GM12878 (cell line): ENCODE measurements around the gene APOM. TPM values are rescaled to one million over a fixed set of nuclear protein-coding genes. Genes with fewer than 3 reads are reported as not detected.
A peak's percentile ranks its signal among the peaks of the same experiment; 100 is the strongest.

Experiments used
- ATAC-seq: fragments of 200-7000 bp; cut with Tn5 transposase; 3 replicates; pipeline ENCODE4 v1.9.1; 2020; ENCODE audit warnings: mild to moderate bottlenecking, moderate library complexity
- BruUV-seq: library from RNA; stranded (reverse); fragments of 400-500 nt; replicated peaks from 2 replicates; lab custom pipeline; 2021; lab: Mats Ljungman, UMichigan
- CTCF ChIA-PET: fragments of 300-600 bp; sonication (Branson Sonifier 250); formaldehyde crosslinking; extraction: SDS; loops from one replicate; lab custom pipeline; 2021; ENCODE audit warnings: inconsistent platforms; lab: Yijun Ruan, JAX
- POLR2A ChIA-PET: fragments of 350-600 bp; formaldehyde crosslinking; extraction: SDS; loops from one replicate; lab custom pipeline; 2021; ENCODE audit warnings: inconsistent platforms; lab: Charles Lee
- RAD21 ChIA-PET: fragments of 300-600 bp; sonication (Branson Sonifier 250); formaldehyde crosslinking; loops from one replicate; lab custom pipeline; 2023; ENCODE audit warnings: antibody characterized with exemption; ENCODE audit not compliant: unreplicated experiment; lab: Charles Lee
- SMC1A ChIA-PET: fragments of 300-600 bp; sonication (Branson Sonifier 250); formaldehyde crosslinking; loops from one replicate; lab custom pipeline; 2023; ENCODE audit not compliant: unreplicated experiment, uncharacterized antibody; lab: Charles Lee
- DNase-seq: peaks from one replicate; pipeline ENCODE4 v3.0.0-alpha.2; 2011; ENCODE audit warnings: low read depth, low spot score
- FAIRE-seq: peaks from 3 replicates; lab custom pipeline; 2011; peaks lifted over from hg19 to GRCh38; lab: Jason Lieb, UNC
- H2AFZ ChIP-seq: 2 replicates; pipeline ENCODE4 v1.6.0; 2011; ENCODE audit warnings: low read depth, low read length, control low read depth; ENCODE audit not compliant: control insufficient read depth
- H3K27ac ChIP-seq: 2 replicates; pipeline ENCODE4 v1.5.1; 2011; ENCODE audit warnings: control low read depth; ENCODE audit not compliant: control insufficient read depth, insufficient read depth
- H3K27me3 ChIP-seq, 2 experiments: replicated peaks in 1 of 2; 2 replicates each; pipeline versions ENCODE4 v1.6.0 to v1.6.1; 2011; ENCODE audit warnings: low read length in 1 of 2; ENCODE audit not compliant: control insufficient read depth in 2 of 2, insufficient read depth in 2 of 2
- H3K36me3 ChIP-seq, 2 experiments: 2 replicates each; pipeline ENCODE4 v1.5.1; 2011; ENCODE audit warnings: low read length in 1 of 2; ENCODE audit not compliant: control insufficient read depth in 2 of 2, insufficient read depth in 2 of 2
- H3K4me1 ChIP-seq: 2 replicates; pipeline ENCODE4 v1.6.1; 2011; ENCODE audit warnings: mild to moderate bottlenecking, low read length, moderate library complexity, mixed read lengths; ENCODE audit not compliant: control insufficient read depth, insufficient read depth
- H3K4me2 ChIP-seq: 2 replicates; pipeline ENCODE4 v1.6.0; 2011; ENCODE audit warnings: control low read depth; ENCODE audit not compliant: control insufficient read depth, insufficient read depth
- H3K4me3 ChIP-seq: fragments of 200-600 bp; sonication (generic); 2 replicates; pipeline ENCODE4 v1.5.1; 2016
- H3K79me2 ChIP-seq: 2 replicates; pipeline ENCODE4 v1.6.0; 2011; ENCODE audit warnings: low read length; ENCODE audit not compliant: control insufficient read depth, insufficient read depth
- H3K9ac ChIP-seq: 2 replicates; pipeline ENCODE4 v1.8.0; 2011; ENCODE audit warnings: low read length, control low read depth, mixed read lengths; ENCODE audit not compliant: control insufficient read depth, insufficient read depth
- H3K9me3 ChIP-seq: replicated peaks from 3 replicates; pipeline ENCODE4 v1.5.1; 2011; ENCODE audit warnings: mild to moderate bottlenecking, low read length; ENCODE audit not compliant: control insufficient read depth, insufficient read depth
- H4K20me1 ChIP-seq: 2 replicates; pipeline ENCODE4 v1.6.0; 2011; ENCODE audit not compliant: control insufficient read depth, insufficient read depth
- IRF4 ChIP-seq: IDR thresholded peaks from 2 replicates; pipeline ENCODE4 v1.6.1; 2011; ENCODE audit warnings: low read depth, low read length
- WGBS: methylation state at CpG from one replicate; pipeline ENCODE4 v1.1.6; 2016; ENCODE audit warnings: low lambda C conversion rate; ENCODE audit not compliant: insufficient replicate concordance, insufficient coverage; ENCODE audit errors: missing lambda C conversion rate; 5-methylcytosine and 5-hydroxymethylcytosine counted together
- in situ Hi-C: fragments of 300-500 bp; cut with MboI; formaldehyde crosslinking; loops from 9 replicates; pipeline ENCODE4 v1.14.3; 2018; ENCODE audit warnings: mixed read lengths
- intact Hi-C: fragments of 100-400 bp; cut with micrococcal nuclease; formaldehyde crosslinking; loops from one replicate; pipeline ENCODE4 v1.14.2; 2022; ENCODE audit not compliant: unreplicated experiment
- polyA plus RNA-seq, 11 experiments: library from polyadenylated mRNA; depleted of rRNA in 4 of 11; unstranded in 6 of 11; stranded (reverse) in 5 of 11; fragments of >200 nt; fragmentation: Nextera tagmentation in 4 of 11; fragmentation: Illumina TruSeq in 1 of 11; extraction: Ambion mirVana in 4 of 11; extraction: Trizol in 1 of 11; gene quantifications; 1 replicate in 1 of 11; 2 replicates in 10 of 11; pipeline versions ENCODE4 v1.2.1 to v1.2.3, GENCODE V29; 2011 to 2016; ENCODE audit warnings: inconsistent platforms in 2 of 11, missing spikeins in 2 of 11, low read depth in 1 of 11
- total RNA-seq, 4 experiments: library from RNA; depleted of rRNA in 3 of 4; stranded (reverse); fragments of >200 nt in 3 of 4; fragmentation: Illumina TruSeq in 1 of 4; extraction: Trizol in 1 of 4; gene quantifications; 2 replicates each; pipeline versions ENCODE4 v1.2.1 to v1.2.3, GENCODE V29; 2013 to 2021
- TF ChIP-seq, protein P1 (sequence below): IDR thresholded peaks from 2 replicates; pipeline ENCODE4 v1.6.1; 2012; ENCODE audit warnings: improper control_type of control experiment, low read depth, low read length; ENCODE audit not compliant: insufficient replicate concordance
- TF ChIP-seq, protein P2 (sequence below): fragments of 450-650 bp; IDR thresholded peaks from 2 replicates; pipeline ENCODE4 v1.6.1; 2016; ENCODE audit warnings: mild to moderate bottlenecking, moderate library complexity, borderline replicate concordance

Gene APOM
- total and polyA plus RNA-seq, 10 of the 15 experiments (the other 5 are each of a cell fraction or from before 2014, with no cell fraction given): 4.0 to 14.1 (median 7.1) TPM

DNA sequence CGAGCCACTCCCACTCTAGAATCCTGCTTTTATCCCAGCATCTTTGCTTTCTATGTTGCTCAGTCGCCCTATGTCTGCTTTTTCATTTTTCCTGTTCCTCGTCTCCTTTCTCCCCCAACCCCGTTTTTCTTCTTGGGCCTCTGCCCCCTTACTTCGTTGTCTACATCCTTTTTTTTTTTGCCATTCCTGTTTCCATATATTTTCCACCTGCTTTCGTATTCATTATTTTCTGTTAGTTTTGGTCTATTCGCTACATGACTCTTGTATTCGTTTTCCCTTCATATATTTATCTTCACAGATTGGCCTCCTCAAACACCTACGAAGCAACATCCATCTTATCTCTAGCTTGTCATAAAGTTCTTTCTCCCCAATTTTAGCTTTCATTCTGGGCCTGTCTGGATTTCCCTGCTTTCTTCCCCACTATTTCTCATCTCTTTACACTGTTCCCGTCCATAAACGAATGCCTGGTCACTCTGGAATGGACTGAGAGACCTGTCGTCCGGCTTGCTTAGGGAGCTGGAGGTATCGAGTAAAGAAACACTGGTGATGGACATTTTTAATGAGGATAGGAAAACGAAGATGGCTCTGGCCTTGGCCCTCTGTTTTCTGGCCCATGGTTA is 34.3 kb upstream of the APOM start:
- ChIA-PET CTCF (interaction anchor here (0.9 to 3.0 kb wide), 9 partner anchors 22 to 82 kb away, joined by 3 to 17 read pairs (median 3); partner anchors contain the start of genes ABHD16A, ATP6V1G2, BAG6 and LY6G5C), SMC1A (interaction anchor here (0.8 to 2.9 kb wide), 12 partner anchors 12 to 209 kb away, joined by 3 to 15 read pairs (median 6); partner anchors contain the start of genes BAG6, C6orf47, DDX39B and GPANK1), POLR2A (interaction anchor here (0.6 to 5.2 kb wide), 18 partner anchors 11 to 313 kb away, joined by 3 to 58 read pairs (median 4); partner anchors contain the start of genes APOM, BAG6, C6orf47 and DDX39B), RAD21 (interaction anchor here (0.6 to 2.6 kb wide), 5 partner anchors 22 to 209 kb away, joined by 3 to 11 read pairs (median 5); partner anchors contain the start of genes ATP6V1G2, BAG6, NFKBIL1 and TNF)
- Histone ChIP-seq H3K27me3 (no peaks in the 10 kb centered on the region), H3K27ac (peak overlapping the region; percentile 96), H2AFZ (no peak overlapping the region), H3K79me2 (peaks cover 42% of the 10 kb centered on the region), H4K20me1 (peaks cover 4% of the 10 kb centered on the region; the same call in 1 of the 2 replicates), H3K9ac (peak overlapping the region; percentile 99), H3K4me1 (peaks cover 6% of the 10 kb centered on the region), H3K4me2 (peak overlapping the region; percentile 74), H3K9me3 (no peaks in the 10 kb centered on the region), H3K36me3 (peaks cover 21 to 31% of the 10 kb centered on the region in 2 experiments), H3K4me3 (peak overlapping the region; percentile 86)
- 2% methylated on average over 15 of the region's 15 CpGs for WGBS
- no peak for ATAC-seq
- TSS peak; percentile 67 for BruUV-seq
- intact Hi-C loops: no loop called here
- in situ Hi-C loops: no loop called here
- no peak for DNase-seq
- no peak for FAIRE-seq
- TF ChIP-seq, protein P1, sequence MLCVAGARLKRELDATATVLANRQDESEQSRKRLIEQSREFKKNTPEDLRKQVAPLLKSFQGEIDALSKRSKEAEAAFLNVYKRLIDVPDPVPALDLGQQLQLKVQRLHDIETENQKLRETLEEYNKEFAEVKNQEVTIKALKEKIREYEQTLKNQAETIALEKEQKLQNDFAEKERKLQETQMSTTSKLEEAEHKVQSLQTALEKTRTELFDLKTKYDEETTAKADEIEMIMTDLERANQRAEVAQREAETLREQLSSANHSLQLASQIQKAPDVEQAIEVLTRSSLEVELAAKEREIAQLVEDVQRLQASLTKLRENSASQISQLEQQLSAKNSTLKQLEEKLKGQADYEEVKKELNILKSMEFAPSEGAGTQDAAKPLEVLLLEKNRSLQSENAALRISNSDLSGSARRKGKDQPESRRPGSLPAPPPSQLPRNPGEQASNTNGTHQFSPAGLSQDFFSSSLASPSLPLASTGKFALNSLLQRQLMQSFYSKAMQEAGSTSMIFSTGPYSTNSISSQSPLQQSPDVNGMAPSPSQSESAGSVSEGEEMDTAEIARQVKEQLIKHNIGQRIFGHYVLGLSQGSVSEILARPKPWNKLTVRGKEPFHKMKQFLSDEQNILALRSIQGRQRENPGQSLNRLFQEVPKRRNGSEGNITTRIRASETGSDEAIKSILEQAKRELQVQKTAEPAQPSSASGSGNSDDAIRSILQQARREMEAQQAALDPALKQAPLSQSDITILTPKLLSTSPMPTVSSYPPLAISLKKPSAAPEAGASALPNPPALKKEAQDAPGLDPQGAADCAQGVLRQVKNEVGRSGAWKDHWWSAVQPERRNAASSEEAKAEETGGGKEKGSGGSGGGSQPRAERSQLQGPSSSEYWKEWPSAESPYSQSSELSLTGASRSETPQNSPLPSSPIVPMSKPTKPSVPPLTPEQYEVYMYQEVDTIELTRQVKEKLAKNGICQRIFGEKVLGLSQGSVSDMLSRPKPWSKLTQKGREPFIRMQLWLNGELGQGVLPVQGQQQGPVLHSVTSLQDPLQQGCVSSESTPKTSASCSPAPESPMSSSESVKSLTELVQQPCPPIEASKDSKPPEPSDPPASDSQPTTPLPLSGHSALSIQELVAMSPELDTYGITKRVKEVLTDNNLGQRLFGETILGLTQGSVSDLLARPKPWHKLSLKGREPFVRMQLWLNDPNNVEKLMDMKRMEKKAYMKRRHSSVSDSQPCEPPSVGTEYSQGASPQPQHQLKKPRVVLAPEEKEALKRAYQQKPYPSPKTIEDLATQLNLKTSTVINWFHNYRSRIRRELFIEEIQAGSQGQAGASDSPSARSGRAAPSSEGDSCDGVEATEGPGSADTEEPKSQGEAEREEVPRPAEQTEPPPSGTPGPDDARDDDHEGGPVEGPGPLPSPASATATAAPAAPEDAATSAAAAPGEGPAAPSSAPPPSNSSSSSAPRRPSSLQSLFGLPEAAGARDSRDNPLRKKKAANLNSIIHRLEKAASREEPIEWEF: no peak
- TF ChIP-seq, protein P2, sequence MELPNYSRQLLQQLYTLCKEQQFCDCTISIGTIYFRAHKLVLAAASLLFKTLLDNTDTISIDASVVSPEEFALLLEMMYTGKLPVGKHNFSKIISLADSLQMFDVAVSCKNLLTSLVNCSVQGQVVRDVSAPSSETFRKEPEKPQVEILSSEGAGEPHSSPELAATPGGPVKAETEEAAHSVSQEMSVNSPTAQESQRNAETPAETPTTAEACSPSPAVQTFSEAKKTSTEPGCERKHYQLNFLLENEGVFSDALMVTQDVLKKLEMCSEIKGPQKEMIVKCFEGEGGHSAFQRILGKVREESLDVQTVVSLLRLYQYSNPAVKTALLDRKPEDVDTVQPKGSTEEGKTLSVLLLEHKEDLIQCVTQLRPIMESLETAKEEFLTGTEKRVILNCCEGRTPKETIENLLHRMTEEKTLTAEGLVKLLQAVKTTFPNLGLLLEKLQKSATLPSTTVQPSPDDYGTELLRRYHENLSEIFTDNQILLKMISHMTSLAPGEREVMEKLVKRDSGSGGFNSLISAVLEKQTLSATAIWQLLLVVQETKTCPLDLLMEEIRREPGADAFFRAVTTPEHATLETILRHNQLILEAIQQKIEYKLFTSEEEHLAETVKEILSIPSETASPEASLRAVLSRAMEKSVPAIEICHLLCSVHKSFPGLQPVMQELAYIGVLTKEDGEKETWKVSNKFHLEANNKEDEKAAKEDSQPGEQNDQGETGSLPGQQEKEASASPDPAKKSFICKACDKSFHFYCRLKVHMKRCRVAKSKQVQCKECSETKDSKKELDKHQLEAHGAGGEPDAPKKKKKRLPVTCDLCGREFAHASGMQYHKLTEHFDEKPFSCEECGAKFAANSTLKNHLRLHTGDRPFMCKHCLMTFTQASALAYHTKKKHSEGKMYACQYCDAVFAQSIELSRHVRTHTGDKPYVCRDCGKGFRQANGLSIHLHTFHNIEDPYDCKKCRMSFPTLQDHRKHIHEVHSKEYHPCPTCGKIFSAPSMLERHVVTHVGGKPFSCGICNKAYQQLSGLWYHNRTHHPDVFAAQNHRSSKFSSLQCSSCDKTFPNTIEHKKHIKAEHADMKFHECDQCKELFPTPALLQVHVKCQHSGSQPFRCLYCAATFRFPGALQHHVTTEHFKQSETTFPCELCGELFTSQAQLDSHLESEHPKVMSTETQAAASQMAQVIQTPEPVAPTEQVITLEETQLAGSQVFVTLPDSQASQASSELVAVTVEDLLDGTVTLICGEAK: peak; percentile 11; the same call in 1 of the 2 replicates
- TF ChIP-seq IRF4: no peak
